Trophoblast cell (in vitro differentiated cells and primary cell): ENCODE results near the gene ITGA1.
"Not testable (repeated sequence)": the region's sequence is repeated elsewhere in the genome, so short reads cannot be mapped to it uniquely, and the experiment has no call there.

Source experiments
- DNase-seq, 2 donors: peaks; one replicate each; pipeline ENCODE4 v3.0.0-alpha.2; 2016
- H2AFZ ChIP-seq: 2 replicates; pipeline ENCODE4 v1.6.1; 2013; ENCODE audit warnings: low read length, moderate library complexity, mild to moderate bottlenecking; ENCODE audit not compliant: insufficient read depth, poor library complexity
- H2AK5ac ChIP-seq: 2 replicates; pipeline ENCODE4 v1.6.1; 2013; ENCODE audit warnings: mild to moderate bottlenecking, low read length
- H2BK120ac ChIP-seq: 2 replicates; pipeline ENCODE4 v1.6.1; 2013; ENCODE audit warnings: low read length, mild to moderate bottlenecking, moderate library complexity; ENCODE audit not compliant: insufficient read depth, poor library complexity
- H2BK12ac ChIP-seq: 2 replicates; pipeline ENCODE4 v1.6.1; 2013; ENCODE audit warnings: mild to moderate bottlenecking, low read length, moderate library complexity
- H2BK5ac ChIP-seq: 2 replicates; pipeline ENCODE4 v1.6.1; 2013; ENCODE audit warnings: low read length, low read depth, moderate library complexity, mild to moderate bottlenecking; ENCODE audit not compliant: poor library complexity
- H3K14ac ChIP-seq: 2 replicates; pipeline ENCODE4 v1.6.1; 2013; ENCODE audit warnings: mild to moderate bottlenecking, low read length
- H3K18ac ChIP-seq: 2 replicates; pipeline ENCODE4 v1.6.1; 2013; ENCODE audit warnings: mild to moderate bottlenecking, low read length
- H3K23ac ChIP-seq: 2 replicates; pipeline ENCODE4 v1.6.1; 2013; ENCODE audit warnings: low read length
- H3K27ac ChIP-seq: 2 replicates; pipeline ENCODE4 v1.5.1; 2013; ENCODE audit warnings: low read depth, mild to moderate bottlenecking, inconsistent platforms, low read length, moderate library complexity
- H3K27me3 ChIP-seq: 2 replicates; pipeline ENCODE4 v1.6.1; 2013; ENCODE audit warnings: inconsistent platforms, mild to moderate bottlenecking, low read length, moderate library complexity; ENCODE audit not compliant: insufficient read depth
- H3K36me3 ChIP-seq, 2 experiments: 1 replicate in 1 of 2; 2 replicates in 1 of 2; pipeline ENCODE4 v1.6.1; 2013; ENCODE audit warnings: low read length in 2 of 2, mild to moderate bottlenecking in 2 of 2, moderate library complexity in 1 of 2; ENCODE audit not compliant: insufficient read depth in 2 of 2, control insufficient read depth in 1 of 2
- H3K4ac ChIP-seq: 2 replicates; pipeline ENCODE4 v1.6.1; 2013; ENCODE audit warnings: low read depth, mild to moderate bottlenecking, low read length, moderate library complexity
- H3K4me1 ChIP-seq, 2 experiments: 1 replicate in 1 of 2; 2 replicates in 1 of 2; pipeline ENCODE4 v1.6.1; 2013; ENCODE audit warnings: low read length in 2 of 2, mild to moderate bottlenecking in 2 of 2, moderate library complexity in 1 of 2; ENCODE audit not compliant: insufficient read depth in 2 of 2, control insufficient read depth in 1 of 2
- H3K4me2 ChIP-seq: 2 replicates; pipeline ENCODE4 v1.6.1; 2013; ENCODE audit warnings: inconsistent platforms, mild to moderate bottlenecking, low read length, moderate library complexity
- H3K4me3 ChIP-seq: 2 replicates; pipeline ENCODE4 v1.5.1; 2013; ENCODE audit warnings: mild to moderate bottlenecking, low read depth, low read length, inconsistent platforms
- H3K79me1 ChIP-seq: one replicate; pipeline ENCODE4 v1.6.1; 2013; ENCODE audit warnings: low read length
- H3K79me2 ChIP-seq: 2 replicates; pipeline ENCODE4 v1.6.1; 2013; ENCODE audit warnings: low read length, mild to moderate bottlenecking; ENCODE audit not compliant: control insufficient read depth, insufficient read depth, poor library complexity
- H3K9ac ChIP-seq: 2 replicates; pipeline ENCODE4 v1.6.1; 2013; ENCODE audit warnings: mild to moderate bottlenecking, low read length
- H3K9me3 ChIP-seq: 2 replicates; pipeline ENCODE4 v1.6.1; 2013; ENCODE audit warnings: low read depth, mild to moderate bottlenecking, control low read depth, inconsistent platforms, low read length; ENCODE audit not compliant: insufficient read depth
- H4K12ac ChIP-seq: 2 replicates; pipeline ENCODE4 v1.6.1; 2013; ENCODE audit warnings: low read depth, mild to moderate bottlenecking, low read length, moderate library complexity
- H4K8ac ChIP-seq: 2 replicates; pipeline ENCODE4 v1.6.1; 2013; ENCODE audit warnings: low read depth, mild to moderate bottlenecking, low read length, moderate library complexity
- H4K91ac ChIP-seq: one replicate; pipeline ENCODE4 v1.6.1; 2013; ENCODE audit warnings: low read depth, mild to moderate bottlenecking, low read length, moderate library complexity
- WGBS: extraction: QIAGEN DNeasy Blood & Tissue Kit; methylation state at CpG from one replicate; pipeline ENCODE4 v1.1.7; 2013; ENCODE audit warnings: missing lambda C conversion rate; ENCODE audit not compliant: insufficient read length, insufficient coverage; ENCODE audit errors: extremely low coverage; 5-methylcytosine and 5-hydroxymethylcytosine counted together

The ITGA1 gene

GRCh38 chr5:52963636-52964035 lies 175.9 kb downstream of the ITGA1 start:
- no peak overlapping the region for H4K12ac ChIP-seq
- no peaks in the 10 kb centered on the region for H3K9me3 ChIP-seq
- no peak overlapping the region for H4K8ac ChIP-seq
- no peak overlapping the region for H3K9ac ChIP-seq
- no peak overlapping the region for H2BK5ac ChIP-seq
- no peak overlapping the region for H2BK120ac ChIP-seq
- peaks cover 0 to 2% of the 10 kb centered on the region in 2 experiments for H3K4me1 ChIP-seq
- no peak overlapping the region for H2AFZ ChIP-seq
- peaks cover 4% of the 10 kb centered on the region for H3K79me1 ChIP-seq
- no peaks in the 10 kb centered on the region for H3K36me3 ChIP-seq
- no peak overlapping the region for H3K23ac ChIP-seq
- H3K27ac ChIP-seq = peak overlapping the region; percentile 48
- H3K4me2 ChIP-seq = no peak overlapping the region
- H2BK12ac ChIP-seq = no peak overlapping the region
- H2AK5ac ChIP-seq = no peak overlapping the region
- no peak overlapping the region for H3K4me3 ChIP-seq
- H3K79me2 ChIP-seq = no peaks in the 10 kb centered on the region
- no peak overlapping the region for H3K4ac ChIP-seq
- no peak overlapping the region for H3K18ac ChIP-seq
- H4K91ac ChIP-seq = no peak overlapping the region
- H3K14ac ChIP-seq = no peak overlapping the region
- H3K27me3 ChIP-seq = no peaks in the 10 kb centered on the region
- WGBS = no CpG with 5 or more reads among the region's 1 CpG
- peak; percentile 53 to 94 for DNase-seq

GRCh38 chr5:52964138-52964537 lies 176.4 kb downstream of the ITGA1 start:
- Histone ChIP-seq H3K4ac (no peak overlapping the region), H3K18ac (no peak overlapping the region), H3K14ac (no peak overlapping the region), H2AFZ (no peak overlapping the region), H4K91ac (peak overlapping the region; percentile 45), H3K4me1 (peaks cover 0 to 2% of the 10 kb centered on the region in 2 experiments), H2BK120ac (peak overlapping the region; percentile 48), H3K79me2 (no peaks in the 10 kb centered on the region), H3K23ac (no peak overlapping the region), H3K27ac (peak overlapping the region; percentile 48), H2BK5ac (no peak overlapping the region), H3K79me1 (peaks cover 4% of the 10 kb centered on the region), H2AK5ac (no peak overlapping the region), H4K8ac (no peak overlapping the region), H3K36me3 (no peaks in the 10 kb centered on the region), H3K4me2 (no peak overlapping the region), H4K12ac (no peak overlapping the region), H3K9ac (no peak overlapping the region), H3K27me3 (no peaks in the 10 kb centered on the region), H2BK12ac (peak overlapping the region; percentile 25), H3K9me3 (no peaks in the 10 kb centered on the region), H3K4me3 (no peak overlapping the region)
- peak; percentile 21 to 53 for DNase-seq
- no CpG with 5 or more reads among the region's 1 CpG for WGBS

GRCh38 chr5:52976157-52976556 lies 188.4 kb downstream of the ITGA1 start:
- peaks cover 14% of the 10 kb centered on the region for H3K9me3 ChIP-seq
- not testable (repeated sequence) for H4K91ac ChIP-seq, H2AFZ ChIP-seq, H3K79me2 ChIP-seq, H3K23ac ChIP-seq, H3K4me1 ChIP-seq, H3K4me3 ChIP-seq, H3K9ac ChIP-seq, H4K12ac ChIP-seq, H2BK12ac ChIP-seq, H3K18ac ChIP-seq, H2AK5ac ChIP-seq, H3K14ac ChIP-seq, H3K27ac ChIP-seq, H3K4me2 ChIP-seq, H3K36me3 ChIP-seq, DNase-seq, H4K8ac ChIP-seq, H3K4ac ChIP-seq, H2BK120ac ChIP-seq, H3K79me1 ChIP-seq, H3K27me3 ChIP-seq, H2BK5ac ChIP-seq
- WGBS = no CpG with 5 or more reads among the region's 7 CpGs

GRCh38 chr5:52977264-52977897 lies 189.7 kb downstream of the ITGA1 start:
- DNase-seq = no peak
- H2BK5ac ChIP-seq = no peak overlapping the region
- WGBS = no CpG with 5 or more reads among the region's 7 CpGs

More at GRCh38 chr5:52977264-52977897, 189.7 kb downstream of the ITGA1 start:
- Histone ChIP-seq H2BK120ac (no peak overlapping the region), H2AK5ac (no peak overlapping the region), H3K4me2 (no peak overlapping the region), H2AFZ (no peak overlapping the region), H4K91ac (no peak overlapping the region), H3K4me3 (no peak overlapping the region), H4K12ac (no peak overlapping the region), H3K14ac (no peak overlapping the region), H3K4ac (no peak overlapping the region), H3K27ac (no peak overlapping the region), H2BK12ac (no peak overlapping the region), H3K9me3 (peaks cover 14% of the 10 kb centered on the region), H3K18ac (no peak overlapping the region), H4K8ac (no peak overlapping the region), H3K36me3 (no peaks in the 10 kb centered on the region), H3K27me3 (no peaks in the 10 kb centered on the region), H3K4me1 (no peaks in the 10 kb centered on the region), H3K9ac (no peak overlapping the region), H3K79me2 (no peaks in the 10 kb centered on the region), H3K23ac (no peak overlapping the region), H3K79me1 (no peaks in the 10 kb centered on the region)
